ENCODE results near the gene GPX8.
A peak's percentile ranks its signal among the peaks of the same experiment; 100 is the strongest.

Gene GPX8

DNA sequence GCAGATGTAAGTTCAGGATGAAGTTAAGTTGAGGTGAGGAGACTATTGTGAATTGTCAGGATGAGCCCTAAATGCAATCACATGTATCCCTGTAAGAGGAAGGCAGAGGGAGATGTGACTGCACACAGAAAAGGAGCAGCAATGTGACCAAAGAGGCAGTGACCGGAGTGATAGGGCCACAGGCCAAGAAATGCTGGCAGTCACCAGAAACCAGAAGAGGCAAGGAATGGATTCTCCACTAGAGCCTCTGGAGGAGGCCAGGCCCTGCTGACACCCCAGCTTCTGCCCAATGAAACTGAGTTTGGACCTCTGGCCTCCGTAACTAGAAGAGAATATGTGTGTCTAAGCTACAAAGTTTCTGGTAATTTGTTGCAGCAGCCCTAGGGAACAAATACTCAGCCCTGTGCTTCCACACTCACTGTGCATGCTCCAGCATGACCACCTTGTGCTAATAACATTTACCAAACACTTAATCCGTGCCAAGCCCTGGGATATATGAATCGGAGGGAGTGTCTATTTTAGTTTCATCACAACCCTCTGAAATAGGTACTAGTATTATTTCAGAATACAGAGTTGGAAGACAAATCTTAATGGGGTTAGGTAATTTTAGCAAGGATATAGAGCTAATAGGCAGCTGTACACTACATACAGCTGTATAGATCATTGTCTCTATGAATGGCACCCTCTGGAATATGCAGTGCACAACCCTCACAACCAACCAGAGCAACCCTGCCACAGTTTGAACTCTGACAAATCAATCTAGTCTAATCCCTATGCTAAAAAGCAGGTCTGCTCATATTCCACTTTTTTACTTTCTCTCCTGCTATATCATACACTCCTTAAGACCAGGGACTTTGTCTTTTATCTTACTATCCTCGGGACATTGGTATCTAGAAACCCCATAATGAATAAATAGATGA lies 7.8 kb upstream of the GPX8 start:
- peaks cover 27% of the 10 kb centered on the region for H3K27me3 Mint-ChIP-seq
- no peak overlapping the region for H3K27ac Mint-ChIP-seq
- no peaks in the 10 kb centered on the region for H3K9me3 Mint-ChIP-seq
- H3K4me3 Mint-ChIP-seq: no peak overlapping the region
- H3K36me3 Mint-ChIP-seq (ENCODE audit: low read depth): no peaks in the 10 kb centered on the region
- no peaks in the 10 kb centered on the region for H3K4me1 Mint-ChIP-seq (ENCODE audit: low read depth)

DNA sequence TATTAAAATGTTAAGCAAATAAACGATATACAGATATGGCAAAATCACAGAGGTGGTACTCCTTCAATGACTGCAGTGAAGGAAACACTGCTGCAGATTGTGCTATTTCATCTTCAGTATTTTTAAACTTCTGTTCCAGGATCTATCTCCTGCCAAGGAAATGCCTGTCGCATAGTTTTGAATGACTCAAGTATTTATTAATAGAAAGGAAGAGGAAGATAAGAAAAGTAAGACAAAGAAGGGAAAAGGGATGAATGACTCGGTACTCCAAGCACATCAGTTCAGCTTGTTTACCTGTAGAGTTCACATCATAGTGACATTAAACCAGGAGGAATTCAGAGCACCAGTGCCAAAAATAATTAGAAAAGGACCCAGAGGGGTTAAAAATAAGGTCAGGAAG lies 5.1 kb upstream of the GPX8 start:
- no peaks in the 10 kb centered on the region for H3K4me1 Mint-ChIP-seq (ENCODE audit: low read depth)
- H3K27me3 Mint-ChIP-seq: peaks cover 32% of the 10 kb centered on the region
- H3K36me3 Mint-ChIP-seq (ENCODE audit: low read depth): no peaks in the 10 kb centered on the region
- H3K27ac Mint-ChIP-seq: no peak overlapping the region
- H3K9me3 Mint-ChIP-seq: no peaks in the 10 kb centered on the region
- no peak overlapping the region for H3K4me3 Mint-ChIP-seq

DNA sequence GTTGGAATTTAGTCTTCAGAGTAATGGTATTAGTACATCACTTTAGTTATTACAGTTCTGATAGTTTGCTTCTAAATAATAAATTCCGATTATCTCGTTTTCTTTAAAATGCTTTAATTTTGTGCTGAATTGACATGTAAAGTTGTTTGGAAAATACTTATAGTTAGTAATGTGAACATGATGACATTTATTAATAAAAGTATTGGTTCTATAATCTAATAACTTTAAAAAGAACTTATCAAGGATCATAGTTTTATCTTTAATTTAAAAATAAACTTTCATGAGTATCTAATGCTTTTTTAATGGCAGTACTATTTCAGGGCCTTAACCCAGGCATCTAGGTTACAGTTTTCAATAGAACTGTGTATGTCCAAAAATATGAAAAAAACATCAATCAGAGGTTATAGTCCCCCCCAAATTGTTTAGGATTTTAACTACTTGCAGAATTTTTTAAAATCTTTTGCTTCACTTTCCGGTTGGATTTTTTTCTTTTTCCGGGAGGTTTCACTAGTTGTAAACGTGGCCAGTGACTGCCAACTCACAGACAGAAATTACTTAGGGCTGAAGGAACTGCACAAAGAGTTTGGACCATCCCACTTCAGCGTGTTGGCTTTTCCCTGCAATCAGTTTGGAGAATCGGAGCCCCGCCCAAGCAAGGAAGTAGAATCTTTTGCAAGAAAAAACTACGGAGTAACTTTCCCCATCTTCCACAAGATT lies 680 bp downstream of the GPX8 start:
- Mint-ChIP-seq H3K9me3 (no peaks in the 10 kb centered on the region), H3K27me3 (peaks cover 50% of the 10 kb centered on the region), H3K4me3 (no peak overlapping the region), H3K27ac (no peak overlapping the region), H3K4me1 (ENCODE audit: low read depth) (no peaks in the 10 kb centered on the region), H3K36me3 (ENCODE audit: low read depth) (no peaks in the 10 kb centered on the region)

DNA sequence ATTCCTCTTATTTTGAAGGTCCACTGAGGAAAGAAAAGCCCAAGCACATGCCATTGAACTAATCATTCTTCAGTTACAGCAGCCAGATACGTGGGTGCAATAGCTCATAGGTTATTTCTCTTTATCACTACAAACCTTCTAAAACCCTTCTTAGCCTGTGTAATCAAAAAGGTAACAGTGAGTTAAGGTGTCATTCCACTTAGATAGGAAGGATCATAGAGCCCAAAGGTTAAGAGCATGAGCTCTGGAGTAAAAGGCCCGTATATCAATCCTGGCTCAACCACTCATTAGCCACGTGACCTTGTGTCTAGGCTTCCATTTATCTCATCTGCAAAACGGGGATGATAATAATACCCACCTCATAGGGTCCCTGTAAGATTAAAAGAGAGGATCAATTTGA lies 2.7 kb downstream of the GPX8 start:
- Mint-ChIP-seq H3K27me3 (peaks cover 65% of the 10 kb centered on the region), H3K9me3 (no peaks in the 10 kb centered on the region), H3K4me3 (no peak overlapping the region), H3K36me3 (ENCODE audit: low read depth) (no peaks in the 10 kb centered on the region), H3K27ac (no peak overlapping the region), H3K4me1 (ENCODE audit: low read depth) (no peaks in the 10 kb centered on the region)

DNA sequence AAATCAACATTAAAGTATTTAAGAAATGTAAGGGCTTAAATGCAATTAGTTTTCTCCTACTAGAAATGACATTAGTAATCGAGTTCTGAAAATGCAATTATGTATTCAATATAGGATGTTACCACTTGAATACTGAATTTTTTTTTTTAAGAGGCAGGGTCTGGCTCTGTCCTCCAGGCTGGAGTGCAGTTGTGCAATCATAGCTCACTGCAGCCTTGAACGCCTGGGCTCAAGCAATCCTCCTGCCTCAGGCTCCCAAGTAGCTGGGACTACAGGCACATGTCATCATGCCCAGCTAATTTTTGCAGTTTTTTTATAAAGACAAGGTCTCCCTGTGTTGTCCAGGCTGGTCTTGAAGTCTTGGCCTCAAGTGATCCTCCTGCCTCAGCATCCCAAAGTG lies 11.5 kb downstream of the GPX8 start:
- H3K36me3 Mint-ChIP-seq (ENCODE audit: low read depth): no peaks in the 10 kb centered on the region
- no peak overlapping the region for H3K4me3 Mint-ChIP-seq
- H3K27me3 Mint-ChIP-seq: peaks cover 74% of the 10 kb centered on the region
- H3K9me3 Mint-ChIP-seq: no peaks in the 10 kb centered on the region
- peaks cover 45% of the 10 kb centered on the region for H3K4me1 Mint-ChIP-seq (ENCODE audit: low read depth)
- no peak overlapping the region for H3K27ac Mint-ChIP-seq

DNA sequence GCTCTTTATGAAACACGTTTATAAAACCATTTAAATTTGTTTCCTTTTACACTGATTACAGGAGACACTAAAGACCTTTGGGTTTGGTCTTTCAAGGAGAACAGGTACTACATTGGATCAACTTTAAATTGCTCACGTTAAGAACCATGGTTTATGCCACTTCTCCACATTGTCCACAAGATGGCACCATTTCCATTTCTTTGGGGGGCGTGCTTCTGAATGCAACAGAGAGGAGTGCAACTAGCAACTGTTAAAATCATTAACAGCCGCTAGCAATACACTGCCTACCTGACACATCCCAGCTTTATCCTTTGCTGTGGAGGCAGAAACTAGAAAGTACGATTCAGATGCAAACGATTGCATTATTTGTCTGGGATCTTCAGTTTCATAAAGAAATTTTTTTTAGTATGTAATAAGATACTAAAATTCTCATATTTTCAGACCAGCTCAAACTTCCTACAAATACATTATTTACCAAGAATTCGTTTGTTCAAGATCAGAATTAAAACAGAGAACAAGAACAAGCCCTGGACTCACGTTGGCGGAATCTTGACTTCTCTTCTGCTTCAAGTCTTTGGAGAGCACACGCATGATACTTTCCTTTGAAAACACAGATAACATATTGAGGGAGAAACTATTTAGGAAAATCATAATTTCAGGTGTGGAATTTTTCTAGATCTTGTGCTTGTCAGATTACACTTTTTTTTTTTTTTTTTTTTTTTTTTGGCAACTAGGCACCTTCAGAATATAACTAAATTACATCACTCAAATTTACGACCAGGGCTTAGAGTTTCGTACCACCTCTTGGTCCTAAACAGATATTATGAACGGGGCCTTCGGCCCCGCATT lies 12.3 kb downstream of the GPX8 start:
- Mint-ChIP-seq H3K9me3 (no peaks in the 10 kb centered on the region), H3K4me3 (peak overlapping the region; percentile 86), H3K4me1 (ENCODE audit: low read depth) (peaks cover 52% of the 10 kb centered on the region), H3K36me3 (ENCODE audit: low read depth) (no peaks in the 10 kb centered on the region), H3K27ac (no peak overlapping the region), H3K27me3 (peaks cover 74% of the 10 kb centered on the region)

DNA sequence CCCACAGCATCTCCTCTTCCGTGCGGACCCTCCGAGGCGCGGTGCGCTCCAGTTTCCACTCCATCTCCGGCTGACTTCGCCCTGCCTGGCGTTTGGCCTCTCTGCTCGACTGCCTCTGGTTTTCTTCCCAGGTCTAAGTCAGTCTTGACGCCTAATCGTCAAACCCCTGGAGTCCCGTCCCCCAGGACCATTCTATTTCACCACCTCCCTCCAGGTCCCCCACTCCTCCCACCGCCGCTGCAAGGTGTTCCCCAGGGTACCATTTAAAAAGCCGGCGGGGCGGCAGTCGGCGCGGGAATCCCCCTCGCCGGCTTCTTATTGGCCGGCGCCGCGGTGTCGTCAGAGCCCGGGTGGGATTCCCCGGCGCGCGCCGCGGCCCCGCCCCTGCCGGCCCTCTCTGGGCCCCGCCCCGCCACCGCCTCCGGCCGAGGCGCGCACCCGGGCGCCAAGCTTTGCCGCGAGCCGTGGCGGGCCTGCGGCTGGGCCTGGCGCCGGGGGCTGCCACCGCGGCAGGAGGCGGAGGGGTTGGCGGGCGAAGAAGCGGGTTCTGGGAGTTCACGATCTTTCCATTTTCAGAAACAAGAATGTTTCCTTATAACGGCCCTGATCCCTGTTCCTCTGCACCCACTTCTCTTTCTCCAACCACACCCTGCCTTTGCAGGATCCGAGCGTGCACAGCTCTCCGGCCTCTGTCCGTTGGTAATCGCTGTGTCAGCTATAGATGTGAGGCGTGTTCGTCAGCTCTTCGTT lies 13.1 kb downstream of the GPX8 start, which contains the start of gene CDC20B:
TSS of gene CDC20B (minus strand) at position 241 of the 750 bp plus-strand sequence. CDS start at position 64, 177 bp downstream.
- no peaks in the 10 kb centered on the region for H3K9me3 Mint-ChIP-seq
- H3K4me3 Mint-ChIP-seq: peak within 1 kb of the TSS; percentile 86
- H3K27me3 Mint-ChIP-seq: peaks cover 73% of the 10 kb centered on the region
- H3K36me3 Mint-ChIP-seq (ENCODE audit: low read depth): no peaks in the 10 kb centered on the region
- no peak within 1 kb of the TSS for H3K27ac Mint-ChIP-seq
- H3K4me1 Mint-ChIP-seq (ENCODE audit: low read depth): peaks cover 52% of the 10 kb centered on the region

DNA sequence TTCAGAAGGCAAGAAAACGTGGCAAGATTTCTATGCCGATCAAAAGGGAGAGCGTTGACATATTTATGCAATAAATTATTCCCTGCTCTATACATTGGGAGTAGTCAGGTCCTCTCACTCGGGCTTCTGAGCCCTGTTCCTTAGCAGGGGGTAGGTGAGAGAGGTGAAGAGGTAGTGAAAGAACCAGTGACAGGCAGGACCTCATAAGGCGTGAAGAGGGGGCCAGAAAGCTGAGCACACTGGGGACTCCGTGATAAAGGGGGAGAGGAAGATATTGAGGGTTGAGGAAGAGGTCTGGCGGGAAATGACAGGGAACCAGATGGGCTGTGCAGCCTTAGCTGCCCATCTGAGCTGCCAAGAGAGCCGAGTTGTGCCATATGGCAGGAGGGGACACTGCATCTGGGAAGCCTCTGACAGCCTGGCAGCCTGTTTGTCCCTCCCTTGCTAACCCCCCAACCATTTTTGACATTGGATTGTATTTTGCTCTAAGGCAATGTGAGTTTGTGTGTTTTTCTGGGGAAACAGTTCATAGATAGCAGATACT lies 13.8 kb downstream of the GPX8 start:
- Mint-ChIP-seq H3K27ac (no peak overlapping the region), H3K36me3 (ENCODE audit: low read depth) (no peaks in the 10 kb centered on the region), H3K9me3 (no peaks in the 10 kb centered on the region), H3K4me3 (peak overlapping the region; percentile 79), H3K27me3 (peaks cover 73% of the 10 kb centered on the region), H3K4me1 (ENCODE audit: low read depth) (peaks cover 52% of the 10 kb centered on the region)

DNA sequence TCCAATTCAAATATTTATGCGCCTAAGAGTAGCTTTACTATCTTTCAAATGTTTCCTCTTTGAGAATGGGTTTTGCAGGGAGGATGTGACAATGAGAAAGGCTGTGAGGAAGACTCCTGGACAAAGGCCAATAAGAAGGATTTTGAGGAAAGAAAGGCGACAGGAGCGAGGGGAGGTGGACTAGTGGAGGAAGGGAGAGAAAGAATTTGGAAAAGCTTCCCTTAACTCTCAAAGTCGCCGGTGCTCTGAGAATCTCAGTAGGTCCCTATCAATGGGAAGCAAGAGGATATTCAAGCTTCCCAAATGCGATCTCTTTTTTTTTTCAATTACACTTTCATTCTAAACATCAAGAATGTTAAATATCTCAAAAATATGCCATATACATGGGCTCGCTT lies 15.8 kb downstream of the GPX8 start:
- Mint-ChIP-seq H3K36me3 (ENCODE audit: low read depth) (no peaks in the 10 kb centered on the region), H3K4me3 (peak overlapping the region; percentile 65), H3K9me3 (no peaks in the 10 kb centered on the region), H3K4me1 (ENCODE audit: low read depth) (peaks cover 46% of the 10 kb centered on the region), H3K27me3 (peaks cover 78% of the 10 kb centered on the region), H3K27ac (no peak overlapping the region)

DNA sequence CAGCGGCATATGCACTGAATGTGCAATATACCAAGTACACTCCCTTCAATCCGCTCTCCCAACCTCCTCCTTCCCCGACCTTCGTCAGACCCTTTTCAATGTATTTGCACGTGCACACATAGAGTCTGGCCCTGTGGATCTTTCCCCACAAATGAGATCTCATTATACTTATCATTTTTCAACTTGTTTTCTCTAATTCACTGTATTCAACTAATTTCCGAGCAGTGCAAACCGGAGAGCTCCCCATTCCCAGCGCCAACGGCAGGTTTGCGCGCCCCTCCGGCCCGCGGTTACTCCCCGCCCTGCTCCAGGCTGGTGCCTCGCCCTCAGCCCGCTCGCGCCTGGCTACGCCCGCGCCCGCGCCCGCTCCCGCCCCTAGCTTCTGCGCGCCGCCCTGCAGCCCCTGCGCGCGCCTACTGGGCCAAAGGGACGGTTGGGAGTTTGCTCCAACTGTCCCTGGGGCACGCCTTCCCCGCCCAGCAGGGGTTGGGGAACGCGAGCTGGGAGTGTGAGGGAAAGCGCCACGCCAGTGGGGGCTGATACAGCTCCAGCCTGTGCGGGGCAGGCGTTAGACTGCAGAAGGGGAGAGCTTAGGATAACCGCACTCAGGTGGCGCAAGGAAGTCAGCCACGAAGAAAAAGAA lies 16.3 kb downstream of the GPX8 start:
- no peaks in the 10 kb centered on the region for H3K36me3 Mint-ChIP-seq (ENCODE audit: low read depth)
- H3K4me3 Mint-ChIP-seq: peak overlapping the region; percentile 65

DNA sequence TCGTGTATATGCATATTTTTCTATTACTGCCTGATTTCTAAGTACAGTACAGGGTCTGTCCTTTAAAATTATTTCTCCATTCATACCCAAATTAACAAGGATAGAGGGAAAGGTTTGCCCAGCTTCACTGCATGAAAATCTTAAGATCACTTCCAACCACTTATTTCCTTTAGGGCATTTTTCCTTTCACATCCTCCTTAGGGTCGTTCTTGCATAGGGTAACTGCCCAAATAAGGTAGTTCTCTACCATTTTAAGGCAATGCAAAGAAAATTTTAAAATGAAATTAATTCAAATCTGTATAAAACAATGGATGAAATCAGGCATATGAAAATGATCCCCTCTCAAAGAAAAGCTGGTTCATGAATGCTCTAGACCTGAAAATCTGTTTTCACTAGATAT lies 17.1 kb downstream of the GPX8 start:
- H3K27ac Mint-ChIP-seq: no peak overlapping the region
- no peaks in the 10 kb centered on the region for H3K9me3 Mint-ChIP-seq
- H3K27me3 Mint-ChIP-seq: peaks cover 87% of the 10 kb centered on the region
- H3K36me3 Mint-ChIP-seq (ENCODE audit: low read depth): no peaks in the 10 kb centered on the region
- H3K4me3 Mint-ChIP-seq: peak overlapping the region; percentile 65
- H3K4me1 Mint-ChIP-seq (ENCODE audit: low read depth): peaks cover 46% of the 10 kb centered on the region

More for the DNA sequence above, 16.3 kb downstream of the GPX8 start:
- Mint-ChIP-seq H3K27ac (no peak overlapping the region), H3K4me1 (ENCODE audit: low read depth) (peaks cover 46% of the 10 kb centered on the region), H3K27me3 (peaks cover 83% of the 10 kb centered on the region), H3K9me3 (no peaks in the 10 kb centered on the region)

DNA sequence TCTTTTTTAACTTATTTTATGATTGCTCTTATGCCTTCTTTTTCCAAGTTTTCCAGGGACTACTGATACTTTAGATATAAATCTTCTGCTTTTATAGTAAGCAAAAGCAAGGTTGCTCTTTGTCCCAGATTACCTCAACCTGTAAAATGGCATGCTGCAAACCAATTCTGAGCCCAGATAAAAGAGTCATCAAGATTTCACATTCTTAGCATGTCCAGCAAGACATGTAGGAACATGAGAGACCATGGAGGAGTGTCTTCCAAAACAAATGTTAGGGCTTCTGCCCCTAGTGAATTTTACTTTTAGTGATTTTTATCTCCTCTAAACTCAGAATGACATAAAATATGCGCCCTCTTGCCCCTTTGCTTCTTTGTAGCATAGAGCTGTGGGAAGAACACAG lies 20.0 kb downstream of the GPX8 start:
- Mint-ChIP-seq H3K27ac (no peak overlapping the region), H3K9me3 (no peaks in the 10 kb centered on the region), H3K27me3 (peaks cover 79% of the 10 kb centered on the region), H3K4me1 (ENCODE audit: low read depth) (peaks cover 20% of the 10 kb centered on the region), H3K36me3 (ENCODE audit: low read depth) (no peaks in the 10 kb centered on the region), H3K4me3 (no peak overlapping the region)

DNA sequence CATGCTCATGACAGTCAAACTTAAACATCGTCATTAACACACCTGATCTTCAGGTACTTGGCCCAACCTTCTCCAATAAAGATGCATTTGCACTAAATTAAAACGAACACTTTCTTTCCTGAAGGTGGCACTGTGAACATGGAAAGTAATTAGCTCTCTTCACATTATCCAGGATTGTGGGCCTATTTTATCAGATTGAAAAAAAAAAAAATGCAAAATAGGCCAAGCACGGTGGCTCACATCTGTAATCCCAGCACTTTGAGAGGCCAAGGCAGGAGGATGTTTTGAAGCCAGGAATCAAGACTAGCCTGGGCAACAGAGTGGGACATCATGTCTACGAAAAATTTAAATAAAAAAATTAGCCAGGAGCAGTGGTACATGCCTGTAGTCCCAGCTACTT lies 27.4 kb downstream of the GPX8 start:
- Mint-ChIP-seq H3K4me1 (ENCODE audit: low read depth) (no peaks in the 10 kb centered on the region), H3K4me3 (no peak overlapping the region), H3K27ac (no peak overlapping the region), H3K36me3 (ENCODE audit: low read depth) (no peaks in the 10 kb centered on the region), H3K27me3 (peaks cover 60% of the 10 kb centered on the region), H3K9me3 (no peaks in the 10 kb centered on the region)

Data from stimulated activated naive CD8-positive, alpha-beta T cell treated with anti-CD3 and anti-CD28 coated beads, Interleukin-15, Interleukin-2, amounts not matched to agents 100 ng/mL and 50 ng/mL, for 24 hours (primary cell).